HCT116 (cell line): ENCODE results near the gene ZNF441.

ENCODE experiments used
- CTCF ChIP-seq, 3 experiments: fragments of 200-600 bp in 1 of 3; sonication (generic) in 1 of 3; IDR thresholded peaks in 2 of 3; conservative IDR thresholded peaks in 1 of 3; 2 replicates each; pipeline ENCODE4 v1.5.1; 2012 to 2017; ENCODE audit warnings: low read depth in 2 of 3, low read length in 2 of 3, antibody characterized with exemption in 1 of 3, borderline replicate concordance in 1 of 3, control low read depth in 1 of 3, mild to moderate bottlenecking in 1 of 3, mixed read lengths in 1 of 3, mixed run types in 1 of 3, moderate library complexity in 1 of 3; ENCODE audit not compliant: insufficient read depth in 1 of 3
- EZH2 ChIP-seq: fragments of 200-600 bp; sonication (generic); IDR thresholded peaks from 2 replicates; pipeline ENCODE4 v1.6.1; 2017; ENCODE audit warnings: antibody characterized with exemption, mixed run types
- EZH2phosphoT487 ChIP-seq: fragments of 200-600 bp; IDR thresholded peaks from 2 replicates; pipeline ENCODE4 v1.6.1; 2018; ENCODE audit warnings: antibody characterized with exemption, borderline replicate concordance
- FOSL1 ChIP-seq: IDR thresholded peaks from 2 replicates; pipeline ENCODE4 v1.6.1; 2012; ENCODE audit warnings: low read depth
- POLR2A ChIP-seq: IDR thresholded peaks from 2 replicates; pipeline ENCODE4 v1.7.0; 2011; ENCODE audit warnings: borderline replicate concordance; ENCODE audit not compliant: insufficient read depth, insufficient read length; ENCODE audit errors: extremely low read depth
- POLR2AphosphoS5 ChIP-seq: IDR thresholded peaks from 2 replicates; pipeline ENCODE4 v1.6.1; 2011; ENCODE audit warnings: mild to moderate bottlenecking, low read depth, low read length, moderate library complexity
- SIN3A ChIP-seq: IDR thresholded peaks from 2 replicates; pipeline ENCODE4 v1.6.1; 2012; ENCODE audit warnings: low read depth
- TCF7L2 ChIP-seq: IDR thresholded peaks from 2 replicates; pipeline ENCODE4 v1.7.0; 2011; ENCODE audit warnings: borderline replicate concordance, inconsistent platforms; ENCODE audit not compliant: insufficient read depth, insufficient read length; ENCODE audit errors: extremely low read depth
- TF ChIP-seq, protein P1 (sequence below): IDR thresholded peaks from 2 replicates; pipeline ENCODE4 v1.6.1; 2012; ENCODE audit warnings: low read depth
- TF ChIP-seq, protein P2 (sequence below): IDR thresholded peaks from 2 replicates; pipeline ENCODE4 v1.6.1; 2011; ENCODE audit warnings: mild to moderate bottlenecking, low read length, moderate library complexity; ENCODE audit not compliant: insufficient replicate concordance; ENCODE audit errors: extremely low read depth

DNA sequence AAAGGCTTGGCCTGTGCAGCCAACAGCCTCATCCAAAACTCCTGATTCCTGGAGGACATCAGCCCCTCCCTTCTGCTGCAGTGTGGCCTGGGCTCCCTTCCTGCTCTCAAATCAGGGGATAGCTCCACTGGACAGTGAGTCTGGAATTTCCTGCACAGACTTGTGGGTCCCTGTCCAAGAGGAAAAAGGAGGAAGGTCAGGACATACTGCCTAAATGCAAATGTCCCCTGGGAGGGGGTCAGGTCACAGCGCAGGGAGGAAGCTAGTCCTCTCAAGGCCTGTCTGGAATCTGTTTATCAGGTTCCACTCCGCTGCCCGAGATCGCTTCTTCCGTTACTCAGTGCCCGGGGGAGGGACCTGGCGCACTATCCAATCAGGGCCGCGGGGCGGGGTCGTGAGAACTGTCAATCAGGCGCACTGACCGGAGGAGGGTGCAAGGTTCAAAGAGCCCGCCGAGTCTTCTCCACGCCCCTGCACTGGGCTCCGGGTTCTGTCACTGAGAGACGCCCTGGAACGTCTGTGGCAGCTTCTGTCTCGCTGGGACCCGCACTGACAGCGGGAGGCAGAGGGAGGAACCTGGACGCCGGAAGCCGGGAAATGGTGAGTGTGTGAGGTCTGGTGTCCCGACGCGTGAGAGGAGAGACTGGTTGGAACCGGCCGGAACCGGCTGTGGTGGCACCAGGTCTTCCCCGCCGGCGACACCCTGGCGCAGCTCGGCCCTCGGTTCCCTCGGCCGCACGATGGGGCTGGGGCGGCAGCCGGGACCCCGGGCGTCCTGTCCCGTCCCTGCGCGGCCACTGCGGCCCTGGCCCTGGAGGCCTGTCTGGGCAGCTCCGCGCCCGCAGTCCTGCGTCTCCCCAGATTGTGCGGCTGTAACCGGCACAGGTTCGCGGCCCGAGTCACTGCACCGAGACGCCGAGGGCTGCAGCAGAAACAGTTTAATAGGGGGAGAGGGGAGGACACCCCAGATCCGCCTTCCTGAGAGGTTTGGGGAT is at the start of gene ZNF441:
- TF ChIP-seq, protein P1, sequence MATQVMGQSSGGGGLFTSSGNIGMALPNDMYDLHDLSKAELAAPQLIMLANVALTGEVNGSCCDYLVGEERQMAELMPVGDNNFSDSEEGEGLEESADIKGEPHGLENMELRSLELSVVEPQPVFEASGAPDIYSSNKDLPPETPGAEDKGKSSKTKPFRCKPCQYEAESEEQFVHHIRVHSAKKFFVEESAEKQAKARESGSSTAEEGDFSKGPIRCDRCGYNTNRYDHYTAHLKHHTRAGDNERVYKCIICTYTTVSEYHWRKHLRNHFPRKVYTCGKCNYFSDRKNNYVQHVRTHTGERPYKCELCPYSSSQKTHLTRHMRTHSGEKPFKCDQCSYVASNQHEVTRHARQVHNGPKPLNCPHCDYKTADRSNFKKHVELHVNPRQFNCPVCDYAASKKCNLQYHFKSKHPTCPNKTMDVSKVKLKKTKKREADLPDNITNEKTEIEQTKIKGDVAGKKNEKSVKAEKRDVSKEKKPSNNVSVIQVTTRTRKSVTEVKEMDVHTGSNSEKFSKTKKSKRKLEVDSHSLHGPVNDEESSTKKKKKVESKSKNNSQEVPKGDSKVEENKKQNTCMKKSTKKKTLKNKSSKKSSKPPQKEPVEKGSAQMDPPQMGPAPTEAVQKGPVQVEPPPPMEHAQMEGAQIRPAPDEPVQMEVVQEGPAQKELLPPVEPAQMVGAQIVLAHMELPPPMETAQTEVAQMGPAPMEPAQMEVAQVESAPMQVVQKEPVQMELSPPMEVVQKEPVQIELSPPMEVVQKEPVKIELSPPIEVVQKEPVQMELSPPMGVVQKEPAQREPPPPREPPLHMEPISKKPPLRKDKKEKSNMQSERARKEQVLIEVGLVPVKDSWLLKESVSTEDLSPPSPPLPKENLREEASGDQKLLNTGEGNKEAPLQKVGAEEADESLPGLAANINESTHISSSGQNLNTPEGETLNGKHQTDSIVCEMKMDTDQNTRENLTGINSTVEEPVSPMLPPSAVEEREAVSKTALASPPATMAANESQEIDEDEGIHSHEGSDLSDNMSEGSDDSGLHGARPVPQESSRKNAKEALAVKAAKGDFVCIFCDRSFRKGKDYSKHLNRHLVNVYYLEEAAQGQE = no peak
- TF ChIP-seq, protein P2, sequence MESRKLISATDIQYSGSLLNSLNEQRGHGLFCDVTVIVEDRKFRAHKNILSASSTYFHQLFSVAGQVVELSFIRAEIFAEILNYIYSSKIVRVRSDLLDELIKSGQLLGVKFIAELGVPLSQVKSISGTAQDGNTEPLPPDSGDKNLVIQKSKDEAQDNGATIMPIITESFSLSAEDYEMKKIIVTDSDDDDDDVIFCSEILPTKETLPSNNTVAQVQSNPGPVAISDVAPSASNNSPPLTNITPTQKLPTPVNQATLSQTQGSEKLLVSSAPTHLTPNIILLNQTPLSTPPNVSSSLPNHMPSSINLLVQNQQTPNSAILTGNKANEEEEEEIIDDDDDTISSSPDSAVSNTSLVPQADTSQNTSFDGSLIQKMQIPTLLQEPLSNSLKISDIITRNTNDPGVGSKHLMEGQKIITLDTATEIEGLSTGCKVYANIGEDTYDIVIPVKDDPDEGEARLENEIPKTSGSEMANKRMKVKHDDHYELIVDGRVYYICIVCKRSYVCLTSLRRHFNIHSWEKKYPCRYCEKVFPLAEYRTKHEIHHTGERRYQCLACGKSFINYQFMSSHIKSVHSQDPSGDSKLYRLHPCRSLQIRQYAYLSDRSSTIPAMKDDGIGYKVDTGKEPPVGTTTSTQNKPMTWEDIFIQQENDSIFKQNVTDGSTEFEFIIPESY = no peak
- TF ChIP-seq CTCF (IDR thresholded peaks at IDR 0.05 in 2 of 3, conservative IDR thresholded peaks at IDR 0.05 in 1 of 3; ENCODE audit: borderline replicate concordance in 1 of 3, insufficient read depth in 1 of 3, low read depth in 2 of 3, low read length in 2 of 3) (no peak), POLR2A (no peak), EZH2 (no peak), TCF7L2 (no peak), SIN3A (no peak), EZH2phosphoT487 (no peak), POLR2AphosphoS5 (peak; percentile 29), FOSL1 (no peak)
